NCI-H748 (cell line): ENCODE results near the gene TMEM97.
A peak's percentile ranks its signal among the peaks of the same experiment; 100 is the strongest.

Experiments used
- DNase-seq: peaks from one replicate; lab custom pipeline; 2025; ENCODE audit not compliant: unreplicated experiment; lab: John Stamatoyannopoulos, UW

The TMEM97 gene

DNA sequence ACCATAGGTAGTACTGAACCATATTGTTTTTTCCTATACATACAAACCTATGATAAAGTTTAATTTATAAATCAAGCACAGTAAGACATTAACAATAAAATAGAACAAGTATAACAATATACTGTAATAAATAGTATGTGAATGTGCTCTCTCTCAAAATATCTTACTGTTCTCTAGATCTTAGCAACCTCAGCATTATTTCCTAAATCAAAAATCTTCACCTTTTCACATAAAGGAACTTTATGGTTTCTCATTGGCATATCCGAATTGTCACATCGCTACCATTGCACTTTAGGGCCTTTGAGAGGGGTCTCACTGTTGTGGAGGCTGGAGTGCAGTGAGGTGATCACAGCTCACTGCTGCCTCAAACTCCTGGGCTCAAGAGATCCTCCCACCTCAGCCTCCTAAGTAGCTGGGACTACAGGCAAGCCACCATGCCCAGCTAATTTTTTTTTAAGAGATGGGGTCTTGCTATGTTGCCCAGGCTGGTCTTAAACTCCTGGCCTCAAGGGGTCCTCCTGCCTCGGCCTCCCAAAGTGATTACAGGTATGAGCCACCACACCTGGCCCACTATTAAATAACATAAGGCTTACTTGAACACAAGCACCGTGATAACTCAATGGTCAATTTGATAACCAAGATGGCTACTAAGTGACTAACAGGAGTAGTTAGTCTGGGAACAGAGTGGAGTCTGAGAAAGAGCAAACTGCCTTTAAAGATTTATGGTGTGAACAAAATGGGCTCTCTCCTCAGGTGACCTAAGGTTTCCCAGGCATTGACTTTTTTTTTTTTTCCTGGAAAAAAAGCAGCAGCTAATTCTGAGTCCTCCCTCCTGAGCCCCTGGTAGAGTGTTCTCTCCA is 2.9 kb upstream of the TMEM97 start:
- DNase-seq = no peak

DNA sequence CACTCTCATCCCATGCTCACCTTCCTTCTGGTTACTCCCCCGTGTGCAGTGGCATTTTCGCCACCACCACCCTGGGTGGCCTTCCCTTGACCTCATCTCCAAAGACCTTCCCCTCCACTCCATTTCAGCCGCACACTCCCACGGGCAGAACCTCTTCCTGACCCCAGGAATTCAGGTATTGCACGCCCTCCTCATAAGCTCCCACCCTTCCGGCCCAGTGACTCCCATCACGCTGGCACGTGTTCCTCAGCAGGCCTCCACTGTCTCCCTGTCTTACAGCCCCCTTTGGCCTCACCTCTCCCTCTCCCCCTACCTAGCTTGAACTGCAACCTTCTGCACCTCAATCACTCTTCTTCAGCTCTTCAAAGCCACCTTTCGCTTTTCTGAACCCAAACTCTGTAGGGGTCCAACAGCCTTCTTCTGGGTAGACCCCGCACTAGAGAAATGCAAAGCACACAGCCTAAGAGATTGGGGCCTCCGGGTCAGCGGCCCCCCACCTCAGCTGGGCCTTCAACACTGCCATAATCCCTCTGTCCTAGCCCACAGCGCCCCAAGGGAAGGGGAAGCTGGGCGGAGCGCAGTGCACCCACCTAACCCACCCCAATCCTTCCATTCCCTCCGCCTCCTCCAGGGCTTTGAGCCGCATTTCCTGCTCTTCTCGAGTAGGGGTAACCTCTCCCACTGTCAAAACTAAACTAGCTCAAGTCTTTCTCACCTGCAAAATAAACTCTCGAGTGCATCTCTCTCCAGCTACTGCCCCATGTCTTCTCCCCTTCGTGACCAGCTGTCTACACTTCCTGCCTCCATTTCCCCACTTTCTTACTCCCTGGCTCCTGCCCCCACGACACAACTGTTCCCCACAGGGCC is 1.7 kb upstream of the TMEM97 start:
- no peak for DNase-seq

DNA sequence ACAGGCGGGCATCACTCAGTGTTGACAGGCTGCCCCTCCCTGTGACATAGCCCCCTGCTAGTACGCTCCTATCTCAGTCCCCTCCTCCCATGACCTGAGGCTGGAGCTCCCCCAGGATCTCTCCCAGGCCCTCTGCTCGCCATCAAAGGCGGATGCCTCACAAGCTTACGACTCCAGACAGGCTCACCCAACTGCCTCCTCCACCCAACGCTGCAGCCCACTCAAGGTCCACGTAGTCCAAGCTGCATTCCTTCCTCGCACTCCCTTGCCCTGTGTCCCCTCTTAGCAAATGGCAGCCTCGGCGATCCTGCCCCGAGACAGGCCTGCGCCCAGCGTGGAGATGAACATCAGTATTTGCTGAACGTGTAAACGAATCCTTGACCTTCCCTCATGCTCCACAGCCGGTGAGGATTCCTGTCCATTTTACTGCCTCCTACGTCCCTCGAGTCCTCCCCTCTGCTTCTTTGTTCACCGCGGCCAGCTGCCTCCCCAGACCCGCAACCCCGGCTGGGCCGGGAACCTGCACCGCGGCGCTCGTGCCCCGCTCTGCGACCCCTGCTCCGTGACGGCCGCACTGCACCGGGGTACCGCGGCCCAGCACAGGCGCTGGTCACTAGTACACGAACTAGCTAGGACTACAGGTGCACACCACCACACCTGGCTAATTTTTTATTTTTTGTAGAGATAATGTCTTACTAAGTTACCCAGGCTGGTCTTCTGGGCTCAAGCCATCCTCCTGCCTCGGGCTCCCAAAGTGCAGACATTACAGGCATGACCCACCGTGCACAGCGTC is 838 bp upstream of the TMEM97 start:
- peak; percentile 33 for DNase-seq

DNA sequence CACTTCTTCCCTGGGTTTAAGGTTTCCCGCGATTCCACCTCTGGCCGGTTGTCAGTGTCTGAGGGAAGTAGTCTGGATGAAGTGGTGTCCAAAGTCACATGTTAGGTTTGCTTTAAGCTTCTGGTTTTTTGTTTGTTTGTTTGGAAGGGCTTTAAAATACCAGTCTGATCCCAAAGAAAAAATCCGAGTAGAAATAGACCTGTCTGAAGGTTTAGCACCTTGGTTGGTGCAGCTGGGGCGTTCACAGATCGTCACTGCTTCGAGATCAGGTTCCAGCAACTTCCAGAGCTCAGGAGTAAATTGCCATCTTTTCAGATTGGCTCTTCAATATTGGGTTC is 567 bp downstream of the TMEM97 start:
- DNase-seq = peak; percentile 69

DNA sequence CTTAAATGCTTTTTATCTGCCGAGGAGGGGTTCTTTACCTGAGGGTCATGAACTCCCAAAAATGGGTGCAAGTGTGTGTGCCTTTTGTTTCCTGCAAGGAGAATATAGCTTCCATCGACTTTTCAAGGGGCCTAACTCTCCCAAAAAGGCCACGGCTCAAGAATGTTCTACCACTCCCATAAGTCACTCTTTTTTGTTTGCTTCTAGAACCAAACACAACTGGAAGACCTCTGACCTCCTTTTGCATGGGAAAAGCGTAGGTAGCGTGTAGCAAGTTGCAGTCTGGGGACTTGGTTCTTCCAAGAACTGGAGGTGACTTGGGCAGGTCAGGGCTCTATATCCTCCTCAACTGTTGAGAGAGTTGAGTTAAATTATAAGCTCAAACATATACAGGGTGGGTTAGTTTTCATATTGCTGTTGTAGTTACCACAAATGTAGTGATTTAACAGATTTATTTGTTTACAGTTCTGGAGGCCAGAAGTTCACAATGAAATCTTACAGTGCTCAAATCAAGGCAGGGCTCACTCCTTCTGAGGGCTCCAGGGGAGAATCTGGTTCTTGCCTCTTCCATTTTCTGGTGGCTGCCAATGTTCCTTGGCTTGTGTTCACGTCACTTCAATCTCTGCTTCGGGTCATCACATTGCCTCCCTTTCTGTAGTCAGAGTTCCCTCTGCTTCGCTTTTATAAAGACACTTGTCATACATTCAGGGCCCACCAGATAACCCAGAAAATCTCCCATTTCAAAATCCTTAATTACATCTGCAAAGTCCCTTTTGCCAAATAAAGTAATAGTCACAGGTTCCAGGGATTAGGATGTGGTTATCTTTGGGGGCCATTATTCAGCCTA is 1.4 kb downstream of the TMEM97 start:
- DNase-seq = no peak

DNA sequence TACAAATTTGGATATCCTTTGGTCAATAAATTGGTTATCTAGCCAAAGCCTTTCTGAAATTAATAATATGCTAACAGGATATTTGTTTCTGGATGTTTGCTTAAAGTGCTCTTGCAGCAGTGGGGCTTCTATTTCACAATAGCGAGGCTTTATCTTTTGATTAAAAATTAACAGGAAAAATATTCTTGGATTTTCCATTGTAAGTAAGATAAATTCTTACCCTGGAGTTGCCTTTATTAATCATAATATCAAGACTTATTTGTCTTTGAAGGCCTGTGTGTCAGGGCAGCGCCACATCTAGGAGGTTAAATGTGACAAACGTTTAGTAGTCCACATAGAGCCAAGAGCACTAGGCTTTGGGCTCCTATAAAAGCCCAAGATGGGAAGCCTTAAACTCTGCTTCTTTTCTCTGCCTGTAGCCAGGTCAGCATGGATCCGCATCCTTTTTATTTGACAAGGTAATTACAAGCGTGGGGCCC is 5.3 kb downstream of the TMEM97 start:
- DNase-seq = no peak

DNA sequence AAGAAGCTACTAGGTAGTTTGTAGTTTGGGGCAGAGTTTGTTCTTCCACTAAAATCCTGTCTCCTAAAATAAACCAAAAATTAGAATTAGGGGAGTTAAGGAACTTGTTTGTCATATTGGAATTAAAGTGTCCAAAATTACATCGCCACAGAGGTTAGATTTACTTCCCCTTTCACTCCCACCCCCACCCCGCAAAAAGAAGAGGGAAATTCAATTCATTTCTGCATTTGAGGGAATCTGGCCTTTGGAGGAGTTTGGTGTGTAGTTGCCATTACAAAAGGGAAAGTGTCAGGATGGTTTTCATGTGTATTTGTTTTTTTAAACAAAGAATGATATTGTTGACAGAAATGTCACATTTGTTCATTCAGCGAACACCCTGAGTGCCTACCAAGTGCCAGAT is 5.8 kb downstream of the TMEM97 start:
- no peak for DNase-seq

DNA sequence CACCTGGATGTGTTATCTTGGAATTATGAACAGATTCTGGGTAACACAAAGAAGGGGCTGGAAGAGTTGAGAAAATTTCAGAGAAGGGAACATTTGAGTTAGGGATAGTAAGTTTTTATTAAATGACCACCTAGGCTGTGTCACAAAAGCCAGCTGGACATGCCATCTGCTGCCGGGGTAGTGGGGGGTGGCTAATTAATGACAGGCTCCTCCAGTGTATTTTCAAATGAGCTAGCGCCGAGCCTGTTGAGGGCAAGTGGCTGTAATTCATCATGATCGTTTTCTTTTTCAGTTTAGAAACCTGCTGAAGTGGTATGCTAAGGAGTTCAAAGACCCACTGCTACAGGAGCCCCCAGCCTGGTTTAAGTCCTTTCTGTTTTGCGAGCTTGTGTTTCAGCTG is 6.2 kb downstream of the TMEM97 start:
- no peak for DNase-seq

DNA sequence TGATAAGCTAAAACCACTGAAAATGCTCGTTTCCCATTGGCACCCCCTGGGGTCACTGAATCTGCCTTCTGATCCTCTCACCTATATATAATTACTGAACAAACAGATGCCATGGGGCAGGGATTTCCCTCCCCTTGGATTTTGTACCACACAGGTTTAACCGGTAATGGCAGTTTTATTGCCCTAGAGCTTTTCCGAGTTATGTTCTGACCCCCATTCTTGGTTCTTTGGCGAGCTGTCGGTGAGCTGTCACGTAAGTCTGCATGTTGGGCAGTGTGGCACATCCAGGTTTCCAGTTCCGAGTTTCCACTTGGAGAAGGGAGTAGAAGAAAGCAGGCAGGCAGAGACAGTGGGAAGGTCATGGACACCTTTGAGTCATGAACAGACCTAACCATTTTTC is 7.1 kb downstream of the TMEM97 start:
- DNase-seq = peak; percentile 17

DNA sequence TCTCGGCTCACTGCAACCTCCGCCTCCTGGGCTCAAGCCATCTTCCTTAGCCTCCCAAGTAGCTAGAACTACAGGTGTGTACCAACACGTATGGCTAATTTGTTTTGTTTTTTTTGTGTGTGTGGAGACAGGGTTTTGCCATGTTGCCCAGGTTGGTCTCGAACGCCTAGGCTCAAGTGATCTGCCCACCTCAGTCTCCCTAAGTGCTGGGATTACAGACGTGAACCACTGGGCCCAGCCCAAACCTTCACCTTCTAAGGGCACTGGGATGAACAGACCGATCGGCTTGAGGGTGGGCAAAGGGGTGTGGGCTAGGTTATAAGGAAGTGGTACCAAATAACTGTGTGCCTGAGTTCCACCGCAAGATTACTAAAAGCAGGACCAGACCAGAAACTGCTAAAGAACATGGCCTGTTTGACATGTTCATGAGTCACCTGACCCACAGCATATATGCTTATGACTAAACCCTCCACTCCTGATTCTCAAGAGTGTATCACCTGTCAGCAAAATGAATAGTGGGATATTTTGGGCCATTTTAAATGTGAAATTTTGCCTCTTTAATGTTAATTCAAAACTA is 8.1 kb downstream of the TMEM97 start:
- no peak for DNase-seq

DNA sequence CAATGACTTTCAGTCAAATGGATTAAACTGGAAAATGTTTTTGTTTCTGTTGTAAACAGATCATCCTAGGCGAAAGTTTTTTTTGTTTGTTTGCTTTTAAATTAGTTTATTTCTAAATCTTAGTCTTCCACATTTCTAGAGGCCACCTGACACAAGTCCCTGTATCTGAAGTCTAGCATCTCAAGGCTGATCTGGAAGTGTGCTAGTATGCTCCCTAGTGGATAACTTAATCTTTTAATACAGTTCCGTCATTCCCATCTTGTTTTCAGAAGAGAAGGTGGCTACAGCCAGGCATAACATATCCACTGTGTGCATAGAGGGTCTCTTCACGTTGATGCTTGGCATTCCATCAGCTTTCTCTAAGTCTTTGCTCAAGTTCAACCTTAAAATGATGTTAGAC is 8.7 kb downstream of the TMEM97 start:
- DNase-seq = no peak

DNA sequence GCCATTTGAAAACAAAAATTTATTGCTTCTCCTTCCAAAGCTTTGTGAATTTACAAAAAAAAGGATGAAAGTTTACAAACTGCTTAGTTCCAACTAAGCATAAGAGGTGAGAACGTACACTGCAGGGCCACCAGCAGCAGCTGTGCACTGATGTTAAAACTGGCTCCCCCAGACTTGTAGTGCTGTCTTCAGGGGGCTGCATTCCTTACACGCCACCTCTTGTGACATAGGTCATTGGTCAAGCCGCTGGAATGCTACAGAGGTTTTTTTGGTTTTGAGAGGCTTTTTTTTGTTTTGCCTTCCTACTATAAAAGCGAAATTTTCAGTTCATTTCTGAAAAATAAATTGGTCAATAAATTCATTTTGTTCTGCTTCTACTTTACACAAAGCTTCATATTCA is 9.3 kb downstream of the TMEM97 start:
- no peak for DNase-seq

DNA sequence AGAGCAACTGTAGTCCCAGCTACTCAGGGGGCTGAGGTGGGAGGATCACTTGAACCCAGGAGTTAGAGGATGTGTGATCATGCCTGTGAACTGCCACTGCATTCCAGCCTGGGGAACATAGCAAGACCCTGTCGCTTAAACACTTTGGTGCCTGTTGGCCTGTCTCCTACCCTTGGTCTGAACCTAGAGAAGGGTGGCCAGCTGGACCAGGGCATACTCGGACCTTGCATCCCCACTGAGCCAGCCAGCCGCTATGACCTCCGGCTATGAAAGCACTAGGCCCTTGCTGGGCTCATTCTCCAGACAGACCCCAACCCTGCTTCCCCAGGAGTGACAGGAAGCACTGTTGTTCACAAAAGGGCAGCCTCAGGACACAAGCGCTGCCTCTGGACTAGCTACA is 11.7 kb downstream of the TMEM97 start:
- DNase-seq = no peak

DNA sequence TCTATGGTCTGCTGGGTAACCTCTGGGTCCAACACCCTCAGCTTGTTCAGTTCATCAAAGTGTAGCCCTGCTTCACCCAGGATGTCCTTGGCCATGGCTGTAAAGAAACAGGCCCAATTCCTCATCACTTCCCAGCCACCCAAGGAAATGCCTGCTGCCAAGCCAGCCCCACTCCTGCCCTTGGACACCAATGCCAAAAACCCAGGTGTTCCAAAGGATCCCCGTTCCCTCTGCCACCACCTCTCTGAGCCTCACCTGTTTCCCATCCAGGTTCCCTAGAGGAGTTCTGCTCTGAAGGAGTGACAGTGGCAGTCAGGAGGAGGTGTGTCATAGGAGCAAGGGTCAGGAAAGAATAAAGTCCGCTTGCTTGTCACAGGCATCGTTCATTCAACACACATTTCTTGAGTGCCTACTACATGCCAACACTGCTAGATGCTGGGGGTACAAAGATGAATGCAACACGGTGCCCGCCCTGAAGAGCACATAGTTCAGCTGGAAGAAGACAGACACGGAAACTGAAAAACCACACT is 13.0 kb downstream of the TMEM97 start:
- no peak for DNase-seq

DNA sequence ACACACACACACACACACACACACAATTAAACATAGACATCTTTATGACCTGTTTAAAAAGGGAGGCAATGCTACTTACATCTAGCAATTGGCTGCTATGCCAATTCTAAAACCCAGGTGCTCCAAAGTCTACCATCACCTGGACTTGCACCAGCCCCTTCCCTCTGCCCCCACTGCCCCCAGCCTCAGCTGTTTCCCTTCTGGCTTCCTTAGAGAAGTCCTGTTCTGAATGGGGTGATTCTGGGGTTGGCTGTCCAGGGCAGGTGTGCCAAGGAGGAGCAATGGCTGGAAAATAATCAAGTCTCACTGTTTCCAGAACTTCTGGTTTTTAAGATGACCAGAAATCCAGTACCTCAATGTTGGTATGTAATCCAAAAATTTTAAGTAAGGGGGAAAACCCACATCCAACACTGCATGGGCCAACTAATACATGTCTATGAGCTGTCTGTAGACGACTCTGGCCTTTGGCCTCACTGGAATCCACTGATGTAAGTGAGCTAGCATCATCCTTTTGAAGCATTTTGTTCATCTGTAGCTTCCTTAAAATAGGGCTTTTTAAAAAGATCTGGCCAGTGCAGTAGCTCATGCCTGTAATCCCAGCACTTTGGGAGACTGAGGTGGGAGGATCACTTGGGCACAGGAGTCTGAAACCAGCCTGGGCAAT is 14.2 kb downstream of the TMEM97 start:
- no peak for DNase-seq

DNA sequence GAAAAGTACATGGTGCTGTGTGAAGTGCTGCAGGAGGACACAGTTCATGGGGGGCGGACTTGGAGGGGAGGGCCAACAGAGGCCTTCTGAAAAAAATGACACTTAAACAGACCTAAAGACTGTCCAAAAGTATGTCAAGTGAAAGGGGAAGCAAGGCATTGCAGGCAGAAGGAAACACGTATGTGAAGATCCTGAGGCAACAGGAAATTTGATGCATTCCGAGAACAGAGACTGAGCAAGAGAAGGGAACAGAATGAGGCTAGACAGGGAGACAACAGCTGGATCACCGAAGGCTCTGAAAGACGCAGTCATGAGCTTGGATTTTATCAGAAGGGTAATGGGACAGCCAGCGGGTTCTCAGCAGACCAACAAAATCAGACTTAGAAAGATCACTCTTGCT is 15.2 kb downstream of the TMEM97 start:
- DNase-seq = no peak

DNA sequence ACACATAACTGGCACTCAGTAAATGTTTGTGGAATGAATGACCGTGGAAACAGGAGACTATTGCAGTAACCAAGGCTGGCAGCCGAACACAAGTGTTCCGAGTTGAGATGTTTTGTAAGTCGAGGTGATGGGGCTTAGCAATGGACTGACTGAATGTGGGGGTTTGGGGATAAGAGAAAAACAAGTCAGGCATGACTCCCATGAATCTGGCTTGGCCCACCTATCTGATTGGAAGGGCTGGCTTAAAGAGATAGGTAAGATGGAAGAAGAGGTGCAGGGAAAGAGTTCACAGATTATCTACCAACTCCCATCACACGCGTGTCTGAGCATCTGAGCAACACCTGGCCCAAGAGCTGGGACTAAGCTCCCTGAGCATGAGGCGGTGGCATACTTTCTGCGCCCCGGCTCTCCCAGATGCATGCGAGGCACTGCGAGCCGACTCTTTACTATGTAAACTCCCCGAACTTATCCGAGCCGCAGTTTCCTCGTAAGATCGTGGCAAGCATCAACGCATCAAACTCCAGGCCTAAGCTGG is 15.7 kb downstream of the TMEM97 start:
- no peak for DNase-seq

DNA sequence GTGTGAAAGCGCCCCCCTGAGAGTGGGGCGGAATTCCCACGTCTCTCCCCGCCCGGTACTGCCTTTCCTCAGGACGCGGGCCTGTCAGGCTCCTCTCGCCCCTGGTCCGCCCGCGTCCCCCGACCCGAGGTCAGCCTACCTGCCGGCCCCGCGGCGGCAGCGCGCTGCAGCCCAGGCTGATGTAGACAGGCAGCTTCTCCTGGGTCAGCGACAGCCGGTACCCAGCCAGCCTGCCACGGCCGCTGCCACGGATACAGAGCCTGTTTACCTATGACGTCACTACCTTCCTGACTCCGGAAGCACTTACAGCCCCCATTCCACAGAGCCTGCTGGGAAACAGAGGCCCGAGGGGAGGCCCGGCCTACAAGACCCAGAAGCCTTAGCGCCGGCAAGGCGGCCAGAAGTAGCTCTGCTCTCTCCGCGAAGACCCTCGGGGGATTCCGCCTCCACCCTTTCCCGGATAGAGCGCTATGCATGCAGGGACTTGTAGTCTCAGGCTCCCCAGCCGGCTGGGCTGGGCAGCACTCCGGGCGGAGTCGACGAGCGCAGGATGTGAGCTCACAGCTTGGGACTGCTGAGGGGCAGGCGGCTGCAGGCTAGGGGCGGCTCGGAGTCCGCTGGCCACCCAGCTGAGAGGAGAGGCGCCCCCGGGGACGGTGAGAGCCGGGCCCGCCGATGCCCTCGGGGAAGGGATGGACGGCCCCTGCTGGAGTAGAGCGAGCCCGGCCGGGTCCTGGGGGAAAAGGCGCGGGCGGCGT is 16.4 kb downstream of the TMEM97 start, which contains the start of the genes IFT20 and TNFAIP1:
TSS of gene IFT20 (minus strand) at position 272 of the 758 bp plus-strand sequence. CDS start 3,487 bp downstream, outside the sequence.
TSS of gene TNFAIP1 (plus strand) at position 561 of the 758 bp plus-strand sequence. CDS start 3,761 bp downstream, outside the sequence.
- DNase-seq = peak; percentile 100
